H1 (cell line): ENCODE measurements around the gene PHF24. TPM values are rescaled to one million over a fixed set of nuclear protein-coding genes. Genes with fewer than 3 reads are reported as not detected.
A peak's percentile ranks its signal among the peaks of the same experiment; 100 is the strongest.

Experiments used
- CTCF ChIA-PET: fragments of 300-600 bp; sonication (Branson Sonifier 250); formaldehyde crosslinking; loops from one replicate; lab custom pipeline; 2021; ENCODE audit not compliant: partially characterized antibody; lab: Charles Lee
- POLR2A ChIA-PET: fragments of 300-600 bp; sonication (Branson Sonifier 250); formaldehyde crosslinking; loops from one replicate; lab custom pipeline; 2021; ENCODE audit warnings: inconsistent platforms; ENCODE audit not compliant: partially characterized antibody; lab: Charles Lee
- DNase-seq, 2 experiments: peaks; one replicate each; pipeline versions ENCODE4 v3.0.0 to v3.0.0-alpha.2; 2010 to 2022; ENCODE audit warnings: low spot score in 2 of 2, low read depth in 1 of 2, mixed read lengths in 1 of 2
- FAIRE-seq: peaks from 2 replicates; lab custom pipeline; 2011; peaks lifted over from hg19 to GRCh38; lab: Jason Lieb, UNC
- H2AFZ ChIP-seq: 2 replicates; pipeline ENCODE4 v1.8.1; 2012; ENCODE audit warnings: low read length, inconsistent platforms
- H2AK5ac ChIP-seq: 2 replicates; pipeline ENCODE4 v1.6.1; 2013; ENCODE audit warnings: low read depth, low read length
- H2BK120ac ChIP-seq: replicated peaks from 2 replicates; pipeline ENCODE3; 2013; ENCODE audit warnings: low read depth, low read length, inconsistent platforms
- H2BK12ac ChIP-seq: 2 replicates; pipeline ENCODE4 v1.6.1; 2013; ENCODE audit warnings: low read depth, low read length
- H2BK15ac ChIP-seq: 2 replicates; pipeline ENCODE4 v1.6.1; 2013; ENCODE audit warnings: low read length
- H2BK20ac ChIP-seq: 2 replicates; pipeline ENCODE4 v1.6.1; 2013; ENCODE audit warnings: low read length
- H2BK5ac ChIP-seq: 2 replicates; pipeline ENCODE4 v1.6.1; 2013; ENCODE audit warnings: low read depth, low read length
- H3K14ac ChIP-seq: 2 replicates; pipeline ENCODE4 v1.6.1; 2013; ENCODE audit warnings: inconsistent platforms; ENCODE audit not compliant: insufficient read length
- H3K18ac ChIP-seq: 2 replicates; pipeline ENCODE4 v1.6.1; 2013; ENCODE audit warnings: low read length; ENCODE audit errors: extremely low read depth
- H3K23ac ChIP-seq: 2 replicates; pipeline ENCODE4 v1.6.1; 2013; ENCODE audit warnings: inconsistent platforms; ENCODE audit not compliant: insufficient read length
- H3K23me2 ChIP-seq: 2 replicates; pipeline ENCODE4 v1.6.1; 2013; ENCODE audit warnings: low read depth, low read length
- H3K27ac ChIP-seq: 2 replicates; pipeline ENCODE4 v1.6.1; 2011; ENCODE audit warnings: low read depth, low read length, inconsistent platforms
- H3K27me3 ChIP-seq, 4 experiments: replicated peaks in 1 of 4; 1 replicate in 1 of 4; 2 replicates in 3 of 4; pipeline versions ENCODE4 v1.6.1 to v1.8.1; 2011 to 2013; ENCODE audit warnings: low read length in 3 of 4, mild to moderate bottlenecking in 3 of 4, inconsistent platforms in 2 of 4, mixed read lengths in 2 of 4, moderate library complexity in 1 of 4; ENCODE audit not compliant: control insufficient read depth in 3 of 4, insufficient read depth in 3 of 4; ENCODE audit errors: extremely low read depth in 1 of 4
- H3K36me3 ChIP-seq, 4 experiments: 2 replicates each; pipeline versions ENCODE4 v1.6.1 to v1.8.1; 2011 to 2013; ENCODE audit warnings: mild to moderate bottlenecking in 4 of 4, low read length in 3 of 4, moderate library complexity in 2 of 4, control low read depth in 1 of 4, inconsistent platforms in 1 of 4; ENCODE audit not compliant: insufficient read depth in 4 of 4, control insufficient read depth in 2 of 4
- H3K4ac ChIP-seq: replicated peaks from 2 replicates; pipeline ENCODE3; 2013; ENCODE audit warnings: low read length, low read depth, mixed read lengths, inconsistent platforms; ENCODE audit not compliant: insufficient read length
- H3K4me1 ChIP-seq, 4 experiments: replicated peaks in 1 of 4; 1 replicate in 1 of 4; 2 replicates in 3 of 4; pipeline versions ENCODE4 v1.6.1 to v1.8.1; 2011 to 2013; ENCODE audit warnings: low read length in 3 of 4, inconsistent platforms in 2 of 4, mixed read lengths in 1 of 4; ENCODE audit not compliant: insufficient read depth in 4 of 4, control insufficient read depth in 3 of 4
- H3K4me2 ChIP-seq, 2 experiments: 2 replicates each; pipeline versions ENCODE4 v1.6.1 to v1.8.1; 2011 to 2013; ENCODE audit warnings: low read depth in 2 of 2, low read length in 2 of 2, control low read depth in 1 of 2, inconsistent platforms in 1 of 2, mild to moderate bottlenecking in 1 of 2; ENCODE audit not compliant: insufficient read depth in 1 of 2
- H3K4me3 ChIP-seq, 4 experiments: fragments of 200-600, 300-600 bp in 1 of 4; sonication (generic), shearing (Covaris generic), sonication (Bioruptor Twin) in 1 of 4; 2 replicates each; pipeline versions ENCODE4 v1.5.1 to v1.8.1; 2011 to 2016; ENCODE audit warnings: low read length in 4 of 4, low read depth in 3 of 4, control low read depth in 2 of 4, inconsistent platforms in 2 of 4, mild to moderate bottlenecking in 2 of 4, mixed read lengths in 1 of 4, moderate library complexity in 1 of 4; ENCODE audit not compliant: insufficient read depth in 2 of 4; ENCODE audit errors: extremely low read depth in 1 of 4
- H3K56ac ChIP-seq: replicated peaks from 2 replicates; pipeline ENCODE3; 2013; ENCODE audit warnings: low read depth, mild to moderate bottlenecking, mixed read lengths, low read length, inconsistent platforms; ENCODE audit not compliant: insufficient read length
- H3K79me1 ChIP-seq: 2 replicates; pipeline ENCODE4 v1.6.1; 2013; ENCODE audit warnings: low read depth, low read length, control low read depth
- H3K79me2 ChIP-seq, 2 experiments: 2 replicates each; pipeline versions ENCODE4 v1.6.1 to v1.8.1; 2012 to 2013; ENCODE audit warnings: low read length in 2 of 2, mild to moderate bottlenecking in 2 of 2, inconsistent platforms in 1 of 2; ENCODE audit not compliant: insufficient read depth in 2 of 2, control insufficient read depth in 1 of 2
- H3K9ac ChIP-seq, 4 experiments: replicated peaks in 1 of 4; 1 replicate in 1 of 4; 2 replicates in 3 of 4; pipeline versions ENCODE4 v1.6.1 to v1.8.1; 2011 to 2013; ENCODE audit warnings: low read depth in 3 of 4, low read length in 3 of 4, control low read depth in 2 of 4, mild to moderate bottlenecking in 2 of 4, moderate library complexity in 2 of 4, inconsistent platforms in 1 of 4; ENCODE audit errors: extremely low read depth in 1 of 4
- H3K9me3 ChIP-seq, 2 experiments: 2 replicates each; pipeline versions ENCODE4 v1.6.1 to v1.8.1; 2012 to 2013; ENCODE audit warnings: mild to moderate bottlenecking in 2 of 2, moderate library complexity in 2 of 2, control low read depth in 1 of 2, inconsistent platforms in 1 of 2, low read depth in 1 of 2, low read length in 1 of 2, mixed read lengths in 1 of 2; ENCODE audit not compliant: insufficient read depth in 2 of 2
- H4K20me1 ChIP-seq, 2 experiments: replicated peaks in 1 of 2; 2 replicates each; pipeline versions ENCODE3 to v1.8.1; 2011 to 2013; ENCODE audit warnings: inconsistent platforms in 2 of 2, low read length in 2 of 2, mild to moderate bottlenecking in 1 of 2; ENCODE audit not compliant: insufficient read depth in 2 of 2, control insufficient read depth in 1 of 2
- H4K5ac ChIP-seq: 2 replicates; pipeline ENCODE4 v1.6.1; 2013; ENCODE audit warnings: low read length, low read depth, mixed read lengths, inconsistent platforms; ENCODE audit not compliant: insufficient read length
- H4K8ac ChIP-seq: 2 replicates; pipeline ENCODE4 v1.8.0; 2013; ENCODE audit warnings: mild to moderate bottlenecking, moderate library complexity, low read length, inconsistent platforms; ENCODE audit not compliant: insufficient read depth; ENCODE audit errors: extremely low read depth
- H4K91ac ChIP-seq: replicated peaks from 2 replicates; pipeline ENCODE3; 2013; ENCODE audit warnings: low read length, mixed read lengths, inconsistent platforms; ENCODE audit not compliant: insufficient read length
- BCL11A ChIP-seq, 2 experiments: IDR thresholded peaks; one replicate each; pipeline ENCODE4 v1.6.1; 2011; ENCODE audit warnings: low read depth in 2 of 2, low read length in 2 of 2, mild to moderate bottlenecking in 2 of 2
- CTBP2 ChIP-seq: IDR thresholded peaks from 2 replicates; pipeline ENCODE4 v1.7.0; 2011; ENCODE audit warnings: borderline replicate concordance, mild to moderate bottlenecking, moderate library complexity, mixed read lengths, low read length; ENCODE audit not compliant: insufficient read depth, insufficient read length
- EZH2 ChIP-seq: fragments of 200-600 bp; sonication (generic); IDR thresholded peaks from 2 replicates; pipeline ENCODE4 v1.7.1; 2012; ENCODE audit warnings: low read depth, mild to moderate bottlenecking, moderate library complexity, low read length, inconsistent platforms; ENCODE audit not compliant: severe bottlenecking
- GABPA ChIP-seq: IDR thresholded peaks from 2 replicates; pipeline ENCODE4 v1.6.1; 2011; ENCODE audit warnings: mild to moderate bottlenecking, low read length, moderate library complexity, borderline replicate concordance; ENCODE audit not compliant: insufficient read depth
- KDM1A ChIP-seq: fragments of 200-600, 300-600 bp; sonication (generic); IDR thresholded peaks from 2 replicates; pipeline ENCODE4 v1.7.1; 2016; ENCODE audit warnings: mild to moderate bottlenecking, low read length, borderline replicate concordance
- POLR2AphosphoS5 ChIP-seq: IDR thresholded peaks from 2 replicates; pipeline ENCODE4 v1.6.1; 2011; ENCODE audit warnings: low read depth, low read length
- WGBS, 2 experiments: shearing (Covaris generic) in 1 of 2; methylation state at CpG; one replicate each; pipeline versions ENCODE4 v1.1.6 to v1.1.7; 2013 to 2015; ENCODE audit warnings: low lambda C conversion rate in 2 of 2, mixed read lengths in 2 of 2, inconsistent platforms in 1 of 2, low coverage in 1 of 2, missing lambda C conversion rate in 1 of 2; ENCODE audit not compliant: insufficient replicate concordance in 2 of 2, insufficient coverage in 1 of 2, insufficient read length in 1 of 2; ENCODE audit errors: extremely low coverage in 1 of 2, missing lambda C conversion rate in 1 of 2; 5-methylcytosine and 5-hydroxymethylcytosine counted together
- polyA plus RNA-seq, 7 experiments: library from polyadenylated mRNA; depleted of rRNA in 3 of 7; stranded (reverse) in 5 of 7; unstranded in 2 of 7; fragments of >200 nt in 5 of 7; fragments of 200-250 nt in 2 of 7; gene quantifications; 1 replicate in 5 of 7; 2 replicates in 1 of 7; 4 replicates in 1 of 7; pipeline versions ENCODE4 v1.2.1 to v1.2.3, GENCODE V29; 2011 to 2013; ENCODE audit warnings: missing spikeins in 2 of 7, mixed read lengths in 2 of 7
- total RNA-seq: library from RNA; stranded (reverse); fragmentation: NEBNext Ultra II Directional; extraction: Animal tissue kit (Norgen Biotek cat#: 25700); gene quantifications from 2 replicates; pipeline ENCODE4 v1.2.1, GENCODE V29; 2021
- TF ChIP-seq, protein P1 (sequence below): IDR thresholded peaks from 2 replicates; pipeline ENCODE4 v1.6.1; 2011; ENCODE audit warnings: low read depth, mild to moderate bottlenecking, low read length; ENCODE audit not compliant: insufficient read depth

PHF24 gene
- total and polyA plus RNA-seq, 2 of the 8 experiments (the other 6 are each of a cell fraction or from before 2014, with no cell fraction given), result 0.29 to 0.35 TPM

DNA sequence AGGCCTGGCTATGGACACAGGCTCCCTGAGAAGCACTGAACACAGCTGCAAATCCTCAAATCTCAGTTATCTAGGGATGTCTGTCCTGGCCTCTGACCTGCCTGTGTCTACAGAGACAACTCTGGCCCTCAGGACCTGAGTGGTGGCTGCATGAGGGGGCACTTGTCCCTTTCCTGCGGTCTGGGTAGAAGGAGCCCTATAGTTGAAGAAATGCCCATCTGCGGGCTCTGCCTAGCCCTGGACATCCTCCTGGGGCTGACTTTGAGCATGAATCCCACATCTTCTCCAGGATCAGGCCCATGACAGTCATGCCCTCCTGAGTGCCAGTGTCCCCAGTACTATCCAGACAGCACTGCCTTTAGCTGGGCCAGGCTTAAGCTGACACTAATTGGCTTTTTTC, 41.5 kb downstream of the PHF24 start:
- no peak overlapping the region for H4K5ac ChIP-seq
- H2BK15ac ChIP-seq, result no peak overlapping the region
- no peak overlapping the region for H3K14ac ChIP-seq
- peak overlapping the region; percentile 44 for H3K4ac ChIP-seq
- H3K27ac ChIP-seq, result no peak overlapping the region
- H3K23me2 ChIP-seq, result no peaks in the 10 kb centered on the region
- H3K27me3 ChIP-seq, result no peaks in the 10 kb centered on the region
- no peaks in the 10 kb centered on the region; a peak in 2 of 4 replicates for H3K79me2 ChIP-seq
- POLR2A ChIA-PET, result interaction anchor here (0.8 to 2.7 kb wide), 7 partner anchors 9 to 73 kb away, joined by 3 to 9 read pairs (median 4); partner anchors contain the start of genes DNAJB5 and VCP
- H3K9me3 ChIP-seq, result no peaks in the 10 kb centered on the region
- no peaks in the 10 kb centered on the region for H4K20me1 ChIP-seq
- H3K56ac ChIP-seq, result no peak overlapping the region
- no peak overlapping the region for H3K9ac ChIP-seq
- DNase-seq (no peak), FAIRE-seq (no peak)
- H2BK120ac ChIP-seq, result no peak overlapping the region
- H2BK20ac ChIP-seq, result no peak overlapping the region
- no peak overlapping the region for H2AK5ac ChIP-seq
- TF ChIP-seq KDM1A, result no peak
- TF ChIP-seq GABPA, result no peak
- TF ChIP-seq EZH2, result no peak
- TF ChIP-seq CTBP2, result no peak
- TF ChIP-seq BCL11A (IDR thresholded peaks at IDR 0.05; ENCODE audit: low read depth in 2 of 2, low read length in 2 of 2), result no peak
- TF ChIP-seq, protein P1, sequence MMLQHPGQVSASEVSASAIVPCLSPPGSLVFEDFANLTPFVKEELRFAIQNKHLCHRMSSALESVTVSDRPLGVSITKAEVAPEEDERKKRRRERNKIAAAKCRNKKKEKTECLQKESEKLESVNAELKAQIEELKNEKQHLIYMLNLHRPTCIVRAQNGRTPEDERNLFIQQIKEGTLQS, result no peak
- no peak for TF ChIP-seq POLR2AphosphoS5
- H4K91ac ChIP-seq, result no peak overlapping the region
- H2BK5ac ChIP-seq, result no peak overlapping the region; the same call in 1 of the 2 replicates
- H3K4me3 ChIP-seq, result no peak overlapping the region
- no peak overlapping the region for H3K23ac ChIP-seq
- WGBS, 2 experiments, result 91% methylated on average over 2 of the region's 2 CpGs; no CpG with 5 or more reads in 1 of the 2 experiments
- no peak overlapping the region for H2BK12ac ChIP-seq
- no peaks in the 10 kb centered on the region for H3K79me1 ChIP-seq
- CTCF ChIA-PET, result interaction anchor here (14.8 kb wide), 1 partner anchor 103 kb away, joined by 148 read pairs; a partner anchor contains a TSS
- H3K4me1 ChIP-seq, result peaks cover 3 to 9% (median 5%) of the 10 kb centered on the region in 4 experiments; a peak in 5 of 7 replicates
- H4K8ac ChIP-seq, result no peak overlapping the region
- peaks cover 18 to 31% (median 26%) of the 10 kb centered on the region in 4 experiments; a peak in 7 of 8 replicates for H3K36me3 ChIP-seq
- H3K4me2 ChIP-seq, result no peak overlapping the region
- no peak overlapping the region for H2AFZ ChIP-seq
- H3K18ac ChIP-seq, result no peak overlapping the region
